SKM-1 (cell line): Measurements from ENCODE around the gene PAPLN.

ENCODE experiments used
- DNase-seq: peaks from one replicate; lab custom pipeline; 2025; ENCODE audit not compliant: unreplicated experiment; lab: John Stamatoyannopoulos, UW

The PAPLN gene

GRCh38 chr14:73231981-73232851, 5.1 kb upstream of the PAPLN start:
- DNase-seq = no peak

- no peak for DNase-seq
These were observed 4.3 kb upstream of the PAPLN start for GRCh38 chr14:73232984-73233383.

GRCh38 chr14:73233564-73233963, 3.7 kb upstream of the PAPLN start:
- DNase-seq = no peak

- no peak for DNase-seq
These were observed 3.3 kb upstream of the PAPLN start for GRCh38 chr14:73234029-73234428.

- DNase-seq = no peak
These were observed 2.5 kb upstream of the PAPLN start for GRCh38 chr14:73234586-73235394.

- no peak for DNase-seq
These were observed 1.7 kb upstream of the PAPLN start for GRCh38 chr14:73235531-73236155.

- DNase-seq = no peak
These were observed 1.1 kb upstream of the PAPLN start for GRCh38 chr14:73236157-73236556.

GRCh38 chr14:73236752-73237218, 521 bp upstream of the PAPLN start:
- DNase-seq = no peak

GRCh38 chr14:73237786-73238423, 599 bp downstream of the PAPLN start:
- no peak for DNase-seq

GRCh38 chr14:73238424-73238852, 1.1 kb downstream of the PAPLN start:
- no peak for DNase-seq

GRCh38 chr14:73238941-73239340, 1.6 kb downstream of the PAPLN start:
- DNase-seq = no peak

- no peak for DNase-seq
These were observed 2.3 kb downstream of the PAPLN start for GRCh38 chr14:73239393-73240241.

- DNase-seq = peak; percentile 3
These were observed 3.6 kb downstream of the PAPLN start for GRCh38 chr14:73240816-73241480.

GRCh38 chr14:73241481-73242165, 4.3 kb downstream of the PAPLN start:
- DNase-seq = no peak

GRCh38 chr14:73242357-73242901, 5.1 kb downstream of the PAPLN start:
- no peak for DNase-seq

- DNase-seq = no peak
These were observed 6.0 kb downstream of the PAPLN start for GRCh38 chr14:73243341-73243740.

- DNase-seq = no peak
These were observed 6.4 kb downstream of the PAPLN start for GRCh38 chr14:73243748-73244147.

- no peak for DNase-seq
These were observed 7.4 kb downstream of the PAPLN start for GRCh38 chr14:73244541-73245290.
